ENCODE results near the gene NSUN7.

The NSUN7 gene

GRCh38 chr4:40822420-40823166 lies 72.8 kb downstream of the NSUN7 start:
- DNase-seq, result no peak

GRCh38 chr4:40825014-40825838 lies 75.5 kb downstream of the NSUN7 start:
- DNase-seq, result no peak

GRCh38 chr4:40826821-40827220 lies 77.1 kb downstream of the NSUN7 start:
- DNase-seq, result no peak

- DNase-seq, result no peak
Measured at GRCh38 chr4:40827758-40828157, 78.0 kb downstream of the NSUN7 start.

GRCh38 chr4:40828661-40829060 lies 78.9 kb downstream of the NSUN7 start:
- DNase-seq, result no peak

GRCh38 chr4:40829586-40829985 lies 79.8 kb downstream of the NSUN7 start:
- DNase-seq, result no peak

GRCh38 chr4:40831146-40831907 lies 81.6 kb downstream of the NSUN7 start:
- no peak for DNase-seq

- no peak for DNase-seq
Measured at GRCh38 chr4:40832175-40832574, 82.4 kb downstream of the NSUN7 start.

GRCh38 chr4:40833212-40833611 lies 83.5 kb downstream of the NSUN7 start:
- DNase-seq, result no peak

GRCh38 chr4:40837094-40837870 lies 87.5 kb downstream of the NSUN7 start:
- DNase-seq, result peak; percentile 33 to 38

GRCh38 chr4:40838742-40839141 lies 89.0 kb downstream of the NSUN7 start:
- DNase-seq, result no peak

- no peak for DNase-seq
Measured at GRCh38 chr4:40840255-40840984, 90.7 kb downstream of the NSUN7 start.

GRCh38 chr4:40840985-40841571 lies 91.3 kb downstream of the NSUN7 start:
- no peak for DNase-seq

GRCh38 chr4:40842318-40842717 lies 92.6 kb downstream of the NSUN7 start:
- no peak for DNase-seq

GRCh38 chr4:40842725-40843423 lies 93.1 kb downstream of the NSUN7 start:
- no peak for DNase-seq

- DNase-seq, result no peak
Measured at GRCh38 chr4:40843696-40844095, 93.9 kb downstream of the NSUN7 start.

GRCh38 chr4:40844261-40844660 lies 94.5 kb downstream of the NSUN7 start:
- DNase-seq, result no peak

GRCh38 chr4:40845154-40845835 lies 95.5 kb downstream of the NSUN7 start:
- no peak for DNase-seq

GRCh38 chr4:40846532-40846931 lies 96.8 kb downstream of the NSUN7 start:
- no peak for DNase-seq

GRCh38 chr4:40848251-40848650 lies 98.5 kb downstream of the NSUN7 start:
- no peak for DNase-seq

Measured in cerebellar nuclear complex (tissue), 1 donor.